SK-N-SH treated with all-trans-retinoic acid at 6 μM for 48 hours (cell line): Measurements from ENCODE around the gene MED12.

ENCODE experiments used
- ATAC-seq: fragments of 200-7000 bp; cut with Tn5 transposase; 3 replicates; pipeline ENCODE4 v1.9.1; 2020; ENCODE audit warnings: mild to moderate bottlenecking, moderate library complexity
- ARNTL ChIP-seq: fragments of 450-650 bp; formaldehyde crosslinking; IDR thresholded peaks from 2 replicates; pipeline ENCODE4 v1.5.0; 2020; ENCODE audit warnings: low read depth, mild to moderate bottlenecking, moderate library complexity, borderline replicate concordance
- CSDC2 ChIP-seq: fragments of 250-450 bp; sonication (Bioruptor Pico); IDR thresholded peaks from 2 replicates; pipeline ENCODE4 v1.5.0; 2020; ENCODE audit warnings: mild to moderate bottlenecking, moderate library complexity
- ESRRG ChIP-seq: fragments of 250-450 bp; sonication (Bioruptor Pico); IDR thresholded peaks from 2 replicates; pipeline ENCODE4 v1.6.1; 2021; ENCODE audit warnings: mild to moderate bottlenecking
- RARB ChIP-seq: fragments of 250-450 bp; sonication (Bioruptor Pico); IDR thresholded peaks from 2 replicates; pipeline ENCODE4 v1.8.0; 2021; ENCODE audit warnings: mild to moderate bottlenecking, moderate library complexity
- TCF4 ChIP-seq: fragments of 250-450 bp; sonication (Bioruptor Pico); IDR thresholded peaks from 2 replicates; pipeline ENCODE4 v1.8.0; 2021; ENCODE audit warnings: mild to moderate bottlenecking, moderate library complexity, borderline replicate concordance
- TOX ChIP-seq: fragments of 250-450 bp; sonication (Bioruptor Pico); IDR thresholded peaks from 2 replicates; pipeline ENCODE4 v1.8.0; 2021; ENCODE audit warnings: mild to moderate bottlenecking, moderate library complexity, borderline replicate concordance
- ZC3H10 ChIP-seq: fragments of 250-450 bp; sonication (Bioruptor Pico); IDR thresholded peaks from 2 replicates; pipeline ENCODE4 v1.5.1; 2021; ENCODE audit warnings: mild to moderate bottlenecking, moderate library complexity
- ZFP3 ChIP-seq: fragments of 250-450 bp; sonication (Bioruptor Pico); IDR thresholded peaks from 2 replicates; pipeline ENCODE4 v1.5.0; 2020; ENCODE audit warnings: mild to moderate bottlenecking, moderate library complexity
- ZFP30 ChIP-seq: fragments of 450-650 bp; formaldehyde crosslinking; IDR thresholded peaks from 2 replicates; pipeline ENCODE4 v1.5.0; 2022; ENCODE audit warnings: mild to moderate bottlenecking, moderate library complexity
- ZNF565 ChIP-seq: fragments of 450-650 bp; formaldehyde crosslinking; conservative IDR thresholded peaks from 2 replicates; pipeline ENCODE4 v1.5.0; 2020; ENCODE audit warnings: low read depth, mild to moderate bottlenecking, moderate library complexity
- ZNF70 ChIP-seq: fragments of 450-650 bp; formaldehyde crosslinking; IDR thresholded peaks from 2 replicates; pipeline ENCODE4 v1.5.0; 2020; ENCODE audit warnings: mild to moderate bottlenecking, moderate library complexity
- ZNF8 ChIP-seq: fragments of 450-650 bp; formaldehyde crosslinking; IDR thresholded peaks from 2 replicates; pipeline ENCODE4 v1.5.0; 2020; ENCODE audit warnings: mild to moderate bottlenecking, moderate library complexity
- TF ChIP-seq, protein P1 (sequence below): fragments of 250-450 bp; sonication (Bioruptor Pico); IDR thresholded peaks from 2 replicates; pipeline ENCODE4 v1.5.1; 2021; ENCODE audit warnings: mild to moderate bottlenecking, moderate library complexity
- TF ChIP-seq, protein P2 (sequence below): fragments of 250-450 bp; sonication (Bioruptor Pico); IDR thresholded peaks from 2 replicates; pipeline ENCODE4 v1.5.1; 2020; ENCODE audit warnings: low read depth, mild to moderate bottlenecking, moderate library complexity
- TF ChIP-seq, protein P3 (sequence below): fragments of 250-450 bp; sonication (Bioruptor Pico); IDR thresholded peaks from 2 replicates; pipeline ENCODE4 v1.8.0; 2020; ENCODE audit warnings: mild to moderate bottlenecking, moderate library complexity, borderline replicate concordance
- TF ChIP-seq, protein P4 (sequence below): fragments of 250-450 bp; sonication (Bioruptor Pico); IDR thresholded peaks from 2 replicates; pipeline ENCODE4 v1.5.0; 2020; ENCODE audit warnings: mild to moderate bottlenecking, moderate library complexity
- TF ChIP-seq, protein P5 (sequence below): fragments of 250-450 bp; sonication (Bioruptor Pico); IDR thresholded peaks from 2 replicates; pipeline ENCODE4 v1.8.0; 2021; ENCODE audit warnings: low read depth, mild to moderate bottlenecking, moderate library complexity, borderline replicate concordance

Gene MED12

DNA sequence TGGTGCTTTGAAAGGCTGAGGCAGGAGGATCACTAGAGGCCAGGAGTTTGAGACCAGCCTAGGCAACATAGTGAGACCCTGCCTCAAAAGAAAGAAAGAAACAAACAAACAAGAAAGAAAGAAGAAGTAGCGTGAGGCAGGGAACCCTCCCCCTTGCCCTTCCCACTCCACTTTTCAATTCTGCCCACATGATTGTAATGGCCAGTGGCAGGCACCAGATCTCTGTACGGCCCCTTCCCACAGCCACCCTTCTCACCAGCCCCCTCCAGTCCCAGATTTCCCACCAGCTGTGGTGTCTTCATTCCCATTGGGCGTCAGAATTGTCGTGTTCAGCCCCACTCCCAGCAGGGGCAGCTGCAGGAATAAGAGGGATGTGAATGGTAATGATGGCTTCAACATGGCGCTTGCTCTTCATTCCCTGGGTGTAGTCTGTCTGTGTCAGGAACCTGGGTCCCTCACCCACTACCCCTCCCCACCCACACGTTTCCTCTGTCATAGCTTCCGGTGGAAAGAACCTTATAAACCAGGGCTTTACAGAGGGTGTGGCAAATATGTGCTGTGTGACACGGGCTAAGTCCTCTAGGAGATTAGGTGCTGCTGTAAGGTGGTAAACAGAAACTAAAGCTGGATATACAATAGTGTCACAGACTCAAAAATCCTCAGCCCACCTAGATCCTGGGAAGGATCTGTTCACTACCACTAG is 7.1 kb upstream of the MED12 start, which contains the start of gene IL2RG:
Gene IL2RG, minus strand, starts transcription at position 437 of the 703 bp plus-strand sequence. Its CDS starts 38 bp downstream, at position 399.
- TF ChIP-seq, protein P1, sequence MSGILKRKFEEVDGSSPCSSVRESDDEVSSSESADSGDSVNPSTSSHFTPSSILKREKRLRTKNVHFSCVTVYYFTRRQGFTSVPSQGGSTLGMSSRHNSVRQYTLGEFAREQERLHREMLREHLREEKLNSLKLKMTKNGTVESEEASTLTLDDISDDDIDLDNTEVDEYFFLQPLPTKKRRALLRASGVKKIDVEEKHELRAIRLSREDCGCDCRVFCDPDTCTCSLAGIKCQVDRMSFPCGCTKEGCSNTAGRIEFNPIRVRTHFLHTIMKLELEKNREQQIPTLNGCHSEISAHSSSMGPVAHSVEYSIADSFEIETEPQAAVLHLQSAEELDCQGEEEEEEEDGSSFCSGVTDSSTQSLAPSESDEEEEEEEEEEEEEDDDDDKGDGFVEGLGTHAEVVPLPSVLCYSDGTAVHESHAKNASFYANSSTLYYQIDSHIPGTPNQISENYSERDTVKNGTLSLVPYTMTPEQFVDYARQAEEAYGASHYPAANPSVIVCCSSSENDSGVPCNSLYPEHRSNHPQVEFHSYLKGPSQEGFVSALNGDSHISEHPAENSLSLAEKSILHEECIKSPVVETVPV (CRISPR knock-in tag) = no peak
- TF ChIP-seq, protein P2, sequence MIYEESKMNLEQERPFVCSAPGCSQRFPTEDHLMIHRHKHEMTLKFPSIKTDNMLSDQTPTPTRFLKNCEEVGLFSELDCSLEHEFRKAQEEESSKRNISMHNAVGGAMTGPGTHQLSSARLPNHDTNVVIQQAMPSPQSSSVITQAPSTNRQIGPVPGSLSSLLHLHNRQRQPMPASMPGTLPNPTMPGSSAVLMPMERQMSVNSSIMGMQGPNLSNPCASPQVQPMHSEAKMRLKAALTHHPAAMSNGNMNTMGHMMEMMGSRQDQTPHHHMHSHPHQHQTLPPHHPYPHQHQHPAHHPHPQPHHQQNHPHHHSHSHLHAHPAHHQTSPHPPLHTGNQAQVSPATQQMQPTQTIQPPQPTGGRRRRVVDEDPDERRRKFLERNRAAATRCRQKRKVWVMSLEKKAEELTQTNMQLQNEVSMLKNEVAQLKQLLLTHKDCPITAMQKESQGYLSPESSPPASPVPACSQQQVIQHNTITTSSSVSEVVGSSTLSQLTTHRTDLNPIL = no peak
- TF ChIP-seq ZNF8 (CRISPR knock-in tag) (no peak), CSDC2 (CRISPR knock-in tag) (no peak), ZNF565 (CRISPR knock-in tag) (no peak), ZC3H10 (CRISPR knock-in tag) (no peak), ZFP3 (no peak), TOX (CRISPR knock-in tag) (no peak), ESRRG (CRISPR knock-in tag) (no peak)
- TF ChIP-seq, protein P3, sequence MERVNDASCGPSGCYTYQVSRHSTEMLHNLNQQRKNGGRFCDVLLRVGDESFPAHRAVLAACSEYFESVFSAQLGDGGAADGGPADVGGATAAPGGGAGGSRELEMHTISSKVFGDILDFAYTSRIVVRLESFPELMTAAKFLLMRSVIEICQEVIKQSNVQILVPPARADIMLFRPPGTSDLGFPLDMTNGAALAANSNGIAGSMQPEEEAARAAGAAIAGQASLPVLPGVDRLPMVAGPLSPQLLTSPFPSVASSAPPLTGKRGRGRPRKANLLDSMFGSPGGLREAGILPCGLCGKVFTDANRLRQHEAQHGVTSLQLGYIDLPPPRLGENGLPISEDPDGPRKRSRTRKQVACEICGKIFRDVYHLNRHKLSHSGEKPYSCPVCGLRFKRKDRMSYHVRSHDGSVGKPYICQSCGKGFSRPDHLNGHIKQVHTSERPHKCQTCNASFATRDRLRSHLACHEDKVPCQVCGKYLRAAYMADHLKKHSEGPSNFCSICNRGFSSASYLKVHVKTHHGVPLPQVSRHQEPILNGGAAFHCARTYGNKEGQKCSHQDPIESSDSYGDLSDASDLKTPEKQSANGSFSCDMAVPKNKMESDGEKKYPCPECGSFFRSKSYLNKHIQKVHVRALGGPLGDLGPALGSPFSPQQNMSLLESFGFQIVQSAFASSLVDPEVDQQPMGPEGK (CRISPR knock-in tag) = no peak
- no peak for ATAC-seq

DNA sequence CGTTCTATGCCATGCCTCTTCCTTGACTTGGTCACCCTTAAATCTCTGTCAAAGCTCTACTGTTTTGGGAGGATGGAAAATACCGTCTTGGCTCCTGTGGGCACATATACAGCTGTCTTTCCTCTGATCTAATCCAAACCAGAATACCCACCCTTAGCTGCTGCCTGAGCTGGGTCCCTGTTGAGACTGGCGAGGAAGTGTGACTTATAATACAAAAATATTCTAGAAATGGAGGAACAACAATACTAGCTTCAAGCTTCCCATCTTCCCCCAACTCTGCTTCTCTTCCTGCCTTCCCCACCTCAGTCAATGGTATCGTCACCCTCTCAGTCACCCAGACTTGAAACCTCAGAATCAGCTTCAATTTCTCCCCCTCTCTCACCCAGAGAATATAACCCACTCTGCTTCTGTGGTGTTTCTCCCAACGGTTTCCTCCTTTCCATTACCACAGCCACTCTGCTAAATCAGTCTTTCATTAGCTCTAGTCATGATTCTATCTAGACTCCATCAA is 6.4 kb upstream of the MED12 start:
- no peak for ATAC-seq
- no peak for TF ChIP-seq ZNF70 (CRISPR knock-in tag)
- TF ChIP-seq ESRRG (CRISPR knock-in tag) = no peak
- TF ChIP-seq ZFP30 (CRISPR knock-in tag) = no peak
- TF ChIP-seq RARB = no peak
- TF ChIP-seq TCF4 (CRISPR knock-in tag) = no peak
- TF ChIP-seq, protein P4, sequence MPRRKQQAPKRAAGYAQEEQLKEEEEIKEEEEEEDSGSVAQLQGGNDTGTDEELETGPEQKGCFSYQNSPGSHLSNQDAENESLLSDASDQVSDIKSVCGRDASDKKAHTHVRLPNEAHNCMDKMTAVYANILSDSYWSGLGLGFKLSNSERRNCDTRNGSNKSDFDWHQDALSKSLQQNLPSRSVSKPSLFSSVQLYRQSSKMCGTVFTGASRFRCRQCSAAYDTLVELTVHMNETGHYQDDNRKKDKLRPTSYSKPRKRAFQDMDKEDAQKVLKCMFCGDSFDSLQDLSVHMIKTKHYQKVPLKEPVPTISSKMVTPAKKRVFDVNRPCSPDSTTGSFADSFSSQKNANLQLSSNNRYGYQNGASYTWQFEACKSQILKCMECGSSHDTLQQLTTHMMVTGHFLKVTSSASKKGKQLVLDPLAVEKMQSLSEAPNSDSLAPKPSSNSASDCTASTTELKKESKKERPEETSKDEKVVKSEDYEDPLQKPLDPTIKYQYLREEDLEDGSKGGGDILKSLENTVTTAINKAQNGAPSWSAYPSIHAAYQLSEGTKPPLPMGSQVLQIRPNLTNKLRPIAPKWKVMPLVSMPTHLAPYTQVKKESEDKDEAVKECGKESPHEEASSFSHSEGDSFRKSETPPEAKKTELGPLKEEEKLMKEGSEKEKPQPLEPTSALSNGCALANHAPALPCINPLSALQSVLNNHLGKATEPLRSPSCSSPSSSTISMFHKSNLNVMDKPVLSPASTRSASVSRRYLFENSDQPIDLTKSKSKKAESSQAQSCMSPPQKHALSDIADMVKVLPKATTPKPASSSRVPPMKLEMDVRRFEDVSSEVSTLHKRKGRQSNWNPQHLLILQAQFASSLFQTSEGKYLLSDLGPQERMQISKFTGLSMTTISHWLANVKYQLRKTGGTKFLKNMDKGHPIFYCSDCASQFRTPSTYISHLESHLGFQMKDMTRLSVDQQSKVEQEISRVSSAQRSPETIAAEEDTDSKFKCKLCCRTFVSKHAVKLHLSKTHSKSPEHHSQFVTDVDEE (CRISPR knock-in tag) = no peak
- TF ChIP-seq, protein P1 (CRISPR knock-in tag) = no peak
- TF ChIP-seq ZFP3 = no peak
- no peak for TF ChIP-seq ARNTL (CRISPR knock-in tag)
- TF ChIP-seq, all 23 proteins: peak for 0

DNA sequence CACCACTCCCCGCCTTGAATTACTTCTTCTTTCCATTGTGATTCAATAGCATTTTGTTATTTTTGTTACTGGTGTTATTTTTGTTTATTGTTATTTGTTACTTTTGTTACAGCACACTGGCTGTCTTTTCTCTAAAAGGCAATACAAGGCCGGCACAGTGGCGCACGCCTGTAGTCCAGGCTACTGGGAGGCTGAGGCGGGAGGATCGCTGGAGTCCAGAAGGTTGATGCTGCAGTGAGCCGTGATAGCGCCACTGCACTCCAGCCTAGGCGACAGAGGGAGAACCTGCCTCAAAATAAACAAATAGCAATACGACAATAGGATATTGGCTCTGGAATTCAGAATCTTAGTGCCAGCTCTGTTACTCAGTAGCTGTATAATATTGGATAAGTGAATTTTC is 1.0 kb upstream of the MED12 start:
- ATAC-seq = no peak
- TF ChIP-seq, protein P1 (CRISPR knock-in tag) = no peak
- TF ChIP-seq ZNF70 (CRISPR knock-in tag) = no peak
- TF ChIP-seq, protein P5, sequence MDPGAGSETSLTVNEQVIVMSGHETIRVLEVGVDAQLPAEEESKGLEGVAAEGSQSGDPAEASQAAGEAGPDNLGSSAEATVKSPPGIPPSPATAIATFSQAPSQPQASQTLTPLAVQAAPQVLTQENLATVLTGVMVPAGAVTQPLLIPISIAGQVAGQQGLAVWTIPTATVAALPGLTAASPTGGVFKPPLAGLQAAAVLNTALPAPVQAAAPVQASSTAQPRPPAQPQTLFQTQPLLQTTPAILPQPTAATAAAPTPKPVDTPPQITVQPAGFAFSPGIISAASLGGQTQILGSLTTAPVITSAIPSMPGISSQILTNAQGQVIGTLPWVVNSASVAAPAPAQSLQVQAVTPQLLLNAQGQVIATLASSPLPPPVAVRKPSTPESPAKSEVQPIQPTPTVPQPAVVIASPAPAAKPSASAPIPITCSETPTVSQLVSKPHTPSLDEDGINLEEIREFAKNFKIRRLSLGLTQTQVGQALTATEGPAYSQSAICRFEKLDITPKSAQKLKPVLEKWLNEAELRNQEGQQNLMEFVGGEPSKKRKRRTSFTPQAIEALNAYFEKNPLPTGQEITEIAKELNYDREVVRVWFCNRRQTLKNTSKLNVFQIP = no peak
- TF ChIP-seq ZNF8 (CRISPR knock-in tag) = no peak
- TF ChIP-seq ZFP30 (CRISPR knock-in tag) = no peak
- no peak for TF ChIP-seq ZNF565 (CRISPR knock-in tag)
